Adipocyte (in vitro differentiated cells): ENCODE results near the gene LDB3.

ENCODE experiments used
- DNase-seq: peaks from one replicate; pipeline ENCODE4 v3.0.0-alpha.2; 2015; ENCODE audit warnings: low read depth
- H3K27me3 ChIP-seq: replicated peaks from 2 replicates; pipeline ENCODE4 v1.7.0; 2013; ENCODE audit warnings: mild to moderate bottlenecking, low read length, moderate library complexity; ENCODE audit not compliant: control insufficient read depth, insufficient read depth
- H3K36me3 ChIP-seq: 2 replicates; pipeline ENCODE4 v1.7.0; 2013; ENCODE audit warnings: low read length, mild to moderate bottlenecking, moderate library complexity; ENCODE audit not compliant: control insufficient read depth, insufficient read depth, severe bottlenecking
- H3K4me1 ChIP-seq: 2 replicates; pipeline ENCODE4 v1.7.0; 2013; ENCODE audit warnings: mild to moderate bottlenecking, low read length, moderate library complexity; ENCODE audit not compliant: control insufficient read depth, insufficient read depth
- H3K4me3 ChIP-seq: 2 replicates; pipeline ENCODE4 v1.7.0; 2013; ENCODE audit warnings: mild to moderate bottlenecking, low read length, moderate library complexity
- H3K9ac ChIP-seq: 2 replicates; pipeline ENCODE4 v1.7.0; 2013; ENCODE audit warnings: mild to moderate bottlenecking, low read length, moderate library complexity
- H3K9me3 ChIP-seq: 2 replicates; pipeline ENCODE4 v1.7.0; 2013; ENCODE audit warnings: mild to moderate bottlenecking, low read length, moderate library complexity; ENCODE audit not compliant: control insufficient read depth

Gene LDB3

DNA sequence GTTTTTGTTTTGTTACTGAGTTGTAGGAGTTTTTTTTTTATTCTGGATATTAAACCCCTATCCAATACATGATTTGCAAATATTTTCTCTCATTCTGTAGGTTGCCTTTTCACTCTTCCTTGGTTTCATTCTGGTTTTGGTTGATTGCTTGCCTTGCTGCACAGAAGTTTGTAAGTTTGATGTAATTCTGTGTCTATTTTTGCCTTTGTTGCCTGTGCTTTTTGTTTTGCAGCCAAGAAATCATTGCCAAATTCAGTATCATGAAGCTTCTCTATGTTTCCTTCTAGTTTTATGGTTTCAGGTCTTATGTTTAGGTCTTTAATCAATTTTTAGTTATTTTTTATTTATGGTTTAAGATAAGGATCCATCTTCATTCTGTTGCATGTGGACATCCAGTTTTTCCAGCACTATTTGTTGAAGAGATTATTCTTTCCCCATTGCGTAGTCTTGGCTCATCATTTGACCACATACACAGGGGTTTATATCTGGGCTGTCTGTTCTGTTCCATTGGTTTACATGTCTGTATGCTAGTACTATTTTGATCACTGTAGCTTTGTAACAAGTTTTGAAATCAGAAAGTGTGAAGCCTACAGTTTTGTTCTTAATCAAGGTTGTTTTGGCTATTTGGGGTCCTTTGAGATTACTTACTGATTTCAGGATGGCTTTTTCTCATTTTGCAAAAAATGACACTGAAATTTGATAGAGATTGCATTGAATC, 114.5 kb downstream of the LDB3 start:
- H3K9ac ChIP-seq, result no peak overlapping the region
- peaks cover 57% of the 10 kb centered on the region for H3K4me1 ChIP-seq
- H3K27me3 ChIP-seq, result no peaks in the 10 kb centered on the region
- peak overlapping the region; percentile 16 for H3K4me3 ChIP-seq
- H3K9me3 ChIP-seq, result no peaks in the 10 kb centered on the region
- no peaks in the 10 kb centered on the region for H3K36me3 ChIP-seq
- no peak for DNase-seq

DNA sequence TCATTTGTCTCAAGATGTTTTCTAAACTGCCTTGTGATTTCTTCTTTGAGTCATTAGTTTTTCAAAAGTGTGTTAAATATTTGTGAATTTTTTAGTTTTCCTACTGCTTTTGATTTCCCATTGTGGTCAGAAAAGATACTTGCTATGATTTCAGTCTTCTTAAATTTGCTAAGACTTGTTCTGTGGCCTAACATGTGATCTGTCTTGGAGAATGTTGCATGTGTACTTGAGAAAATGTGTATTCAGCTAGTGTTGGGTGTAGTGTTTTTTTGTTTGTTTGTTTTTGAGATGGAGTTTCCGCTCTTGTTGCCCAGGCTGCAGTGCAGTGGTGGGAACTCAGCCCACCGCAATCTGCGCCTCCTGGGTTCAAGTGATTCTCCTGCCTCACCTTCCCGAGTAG, 116.7 kb downstream of the LDB3 start:
- Histone ChIP-seq H3K9ac (no peak overlapping the region), H3K9me3 (no peaks in the 10 kb centered on the region), H3K4me3 (no peak overlapping the region), H3K36me3 (no peaks in the 10 kb centered on the region), H3K27me3 (no peaks in the 10 kb centered on the region), H3K4me1 (peaks cover 50% of the 10 kb centered on the region)
- peak; percentile 31 for DNase-seq
